ENCODE measurements around the gene SUMO4. TPM values are rescaled to one million over a fixed set of nuclear protein-coding genes. Genes with fewer than 3 reads are reported as not detected.

Gene SUMO4
- total and polyA plus RNA-seq, 10 of the 15 experiments (the other 5 are each of a cell fraction or from before 2014, with no cell fraction given) = 0.07 to 5.3 (median 1.0) TPM; not detected in 1

- TF ChIP-seq EGR1 (IDR thresholded peaks at IDR 0.05; ENCODE audit: borderline replicate concordance in 1 of 2, low read depth in 2 of 2, low read length in 2 of 2) = no peak
- TF ChIP-seq SIN3A (IDR thresholded peaks at IDR 0.05; ENCODE audit: low read depth, low read length) = no peak
- TF ChIP-seq CREB1 (IDR thresholded peaks at IDR 0.05; ENCODE audit: low read depth) = no peak
- TF ChIP-seq FOXM1 (IDR thresholded peaks at IDR 0.05; ENCODE audit: low read depth, low read length) = no peak
- TF ChIP-seq, protein P1, sequence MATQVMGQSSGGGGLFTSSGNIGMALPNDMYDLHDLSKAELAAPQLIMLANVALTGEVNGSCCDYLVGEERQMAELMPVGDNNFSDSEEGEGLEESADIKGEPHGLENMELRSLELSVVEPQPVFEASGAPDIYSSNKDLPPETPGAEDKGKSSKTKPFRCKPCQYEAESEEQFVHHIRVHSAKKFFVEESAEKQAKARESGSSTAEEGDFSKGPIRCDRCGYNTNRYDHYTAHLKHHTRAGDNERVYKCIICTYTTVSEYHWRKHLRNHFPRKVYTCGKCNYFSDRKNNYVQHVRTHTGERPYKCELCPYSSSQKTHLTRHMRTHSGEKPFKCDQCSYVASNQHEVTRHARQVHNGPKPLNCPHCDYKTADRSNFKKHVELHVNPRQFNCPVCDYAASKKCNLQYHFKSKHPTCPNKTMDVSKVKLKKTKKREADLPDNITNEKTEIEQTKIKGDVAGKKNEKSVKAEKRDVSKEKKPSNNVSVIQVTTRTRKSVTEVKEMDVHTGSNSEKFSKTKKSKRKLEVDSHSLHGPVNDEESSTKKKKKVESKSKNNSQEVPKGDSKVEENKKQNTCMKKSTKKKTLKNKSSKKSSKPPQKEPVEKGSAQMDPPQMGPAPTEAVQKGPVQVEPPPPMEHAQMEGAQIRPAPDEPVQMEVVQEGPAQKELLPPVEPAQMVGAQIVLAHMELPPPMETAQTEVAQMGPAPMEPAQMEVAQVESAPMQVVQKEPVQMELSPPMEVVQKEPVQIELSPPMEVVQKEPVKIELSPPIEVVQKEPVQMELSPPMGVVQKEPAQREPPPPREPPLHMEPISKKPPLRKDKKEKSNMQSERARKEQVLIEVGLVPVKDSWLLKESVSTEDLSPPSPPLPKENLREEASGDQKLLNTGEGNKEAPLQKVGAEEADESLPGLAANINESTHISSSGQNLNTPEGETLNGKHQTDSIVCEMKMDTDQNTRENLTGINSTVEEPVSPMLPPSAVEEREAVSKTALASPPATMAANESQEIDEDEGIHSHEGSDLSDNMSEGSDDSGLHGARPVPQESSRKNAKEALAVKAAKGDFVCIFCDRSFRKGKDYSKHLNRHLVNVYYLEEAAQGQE (IDR thresholded peaks at IDR 0.05; ENCODE audit: low read depth, low read length) = no peak
- TF ChIP-seq BCL3 (IDR thresholded peaks at IDR 0.05; ENCODE audit: borderline replicate concordance, insufficient read depth, low read depth, low read length, poor library complexity, severe bottlenecking) = no peak
- no peak for TF ChIP-seq SPI1 (IDR thresholded peaks at IDR 0.05; ENCODE audit: borderline replicate concordance, insufficient read depth, low read depth, low read length)
- TF ChIP-seq NFIC (IDR thresholded peaks at IDR 0.05; ENCODE audit: low read depth, low read length) = no peak
- TF ChIP-seq, protein P2, sequence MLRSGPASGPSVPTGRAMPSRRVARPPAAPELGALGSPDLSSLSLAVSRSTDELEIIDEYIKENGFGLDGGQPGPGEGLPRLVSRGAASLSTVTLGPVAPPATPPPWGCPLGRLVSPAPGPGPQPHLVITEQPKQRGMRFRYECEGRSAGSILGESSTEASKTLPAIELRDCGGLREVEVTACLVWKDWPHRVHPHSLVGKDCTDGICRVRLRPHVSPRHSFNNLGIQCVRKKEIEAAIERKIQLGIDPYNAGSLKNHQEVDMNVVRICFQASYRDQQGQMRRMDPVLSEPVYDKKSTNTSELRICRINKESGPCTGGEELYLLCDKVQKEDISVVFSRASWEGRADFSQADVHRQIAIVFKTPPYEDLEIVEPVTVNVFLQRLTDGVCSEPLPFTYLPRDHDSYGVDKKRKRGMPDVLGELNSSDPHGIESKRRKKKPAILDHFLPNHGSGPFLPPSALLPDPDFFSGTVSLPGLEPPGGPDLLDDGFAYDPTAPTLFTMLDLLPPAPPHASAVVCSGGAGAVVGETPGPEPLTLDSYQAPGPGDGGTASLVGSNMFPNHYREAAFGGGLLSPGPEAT (IDR thresholded peaks at IDR 0.05; ENCODE audit: low read depth) = no peak
- TF ChIP-seq SIX5 (IDR thresholded peaks at IDR 0.05; ENCODE audit: low read depth, low read length, severe bottlenecking) = no peak
- no peak for TF ChIP-seq ZZZ3 (IDR thresholded peaks at IDR 0.05; ENCODE audit: control insufficient read depth, insufficient read length, low read depth)
Measured at GRCh38 chr6:149397384-149397783, 2.7 kb upstream of the SUMO4 start (continued).
